Spleen (tissue), 11 donors: Measurements from ENCODE around the gene MARK1. TPM values are rescaled to one million over a fixed set of nuclear protein-coding genes. Genes with fewer than 3 reads are reported as not detected.

Source experiments
- DNase-seq: peaks from one replicate; pipeline ENCODE4 v3.0.0-alpha.2; 2020
- H3K27ac ChIP-seq, 8 donors: fragments of 200-600 bp; sonication (generic) in 7 of 8; 1 replicate in 4 of 8; 2 replicates in 4 of 8; pipeline versions ENCODE4 v1.5.0 to v1.8.0; 2016 to 2021; ENCODE audit warnings: inconsistent platforms in 4 of 8, mild to moderate bottlenecking in 4 of 8, moderate library complexity in 1 of 8
- H3K27me3 ChIP-seq, 7 donors: fragments of 200-600 bp; sonication (generic) in 6 of 7; replicated peaks in 1 of 7; 1 replicate in 4 of 7; 2 replicates in 3 of 7; pipeline versions ENCODE4 v1.5.0 to v1.8.0; 2016 to 2021; ENCODE audit warnings: inconsistent platforms in 3 of 7, mild to moderate bottlenecking in 1 of 7
- H3K36me3 ChIP-seq, 6 donors: fragments of 200-600 bp; sonication (generic) in 5 of 6; 1 replicate in 4 of 6; 2 replicates in 2 of 6; pipeline versions ENCODE4 v1.5.0 to v1.8.0; 2016 to 2021; ENCODE audit warnings: inconsistent platforms in 2 of 6
- H3K4me1 ChIP-seq, 6 donors: fragments of 200-600 bp; sonication (generic) in 5 of 6; 1 replicate in 3 of 6; 2 replicates in 3 of 6; pipeline versions ENCODE4 v1.5.0 to v1.8.0; 2016 to 2021; ENCODE audit warnings: inconsistent platforms in 3 of 6
- H3K4me3 ChIP-seq, 8 donors: fragments of 200-600 bp; sonication (generic) in 7 of 8; 1 replicate in 4 of 8; 2 replicates in 4 of 8; pipeline versions ENCODE4 v1.5.0 to v1.8.0; 2016 to 2021; ENCODE audit warnings: inconsistent platforms in 4 of 8, mild to moderate bottlenecking in 4 of 8, moderate library complexity in 2 of 8
- H3K9me3 ChIP-seq, 8 donors: fragments of 200-600 bp; sonication (generic) in 7 of 8; 1 replicate in 4 of 8; 2 replicates in 4 of 8; pipeline versions ENCODE4 v1.5.0 to v1.8.0; 2016 to 2021; ENCODE audit warnings: inconsistent platforms in 4 of 8
- CTCF ChIP-seq, 11 experiments: fragments of 200-600 bp in 7 of 11; fragments of 450-650 bp in 4 of 11; sonication (generic) in 4 of 11; IDR thresholded peaks in 8 of 11; conservative IDR thresholded peaks in 3 of 11; 1 replicate in 7 of 11; 2 replicates in 4 of 11; pipeline versions ENCODE4 v1.4.0 to v1.8.0; 2016 to 2021; ENCODE audit warnings: antibody characterized with exemption in 11 of 11, inconsistent platforms in 4 of 11, mild to moderate bottlenecking in 1 of 11
- POLR2A ChIP-seq, 3 donors: fragments of 450-650 bp; IDR thresholded peaks; one replicate each; pipeline ENCODE4 v1.5.1; 2017; ENCODE audit warnings: antibody characterized with exemption in 3 of 3, mild to moderate bottlenecking in 1 of 3
- POLR2AphosphoS5 ChIP-seq, 3 donors: sonication (generic); formaldehyde crosslinking; IDR thresholded peaks; one replicate each; pipeline ENCODE4 v1.5.1; 2017; ENCODE audit warnings: antibody characterized with exemption in 3 of 3
- WGBS, 5 donors: extraction: QIAGEN DNeasy Blood & Tissue Kit in 3 of 5; methylation state at CpG; one replicate each; pipeline versions ENCODE4 v1.1.5 to v1.1.7; 2013 to 2018; 5-methylcytosine and 5-hydroxymethylcytosine counted together
- intact Hi-C: fragments of 100-400 bp; cut with DNase I; formaldehyde crosslinking; loops from one replicate; pipeline ENCODE4 v1.15.0; 2023; ENCODE audit warnings: low total_unique reads
- polyA plus RNA-seq, 3 donors: library from polyadenylated mRNA; stranded (reverse); fragments of 200-250 nt; gene quantifications; one replicate each; pipeline ENCODE4 v1.2.1, GENCODE V29; 2013
- total RNA-seq, 7 donors: library from RNA; depleted of rRNA in 3 of 7; stranded (reverse); fragments of >200 nt in 3 of 7; fragmentation: NEBNext Ultra II Directional in 4 of 7; extraction: Animal tissue kit (Norgen Biotek cat#: 25700) in 4 of 7; gene quantifications; one replicate each; pipeline versions ENCODE4 v1.1.0 to v1.2.1, GENCODE V29; 2016 to 2021
- donor health status: healthy with polysubstance abuse.
- donor health status: DM: no; HTN: no; CAD: no; lungs with moderate emphysema.
- donor health status: DM: no; HTN: no; CAD: no.
- donor health status: Bipolar disorder and iron deficiency.
- donor health status: healthy.
- donor health status: DM: no; HTN: no; CAD: no.
- donor health status: DM: yes; HTN: yes; CAD: no.

The MARK1 gene
- total and polyA plus RNA-seq, 10 donors = 0.59 to 3.9 (median 2.1) TPM

GRCh38 chr1:220498188-220498587, 29.7 kb upstream of the MARK1 start:
- H3K27me3 ChIP-seq = no peaks in the 10 kb centered on the region
- no peak overlapping the region for H3K4me3 ChIP-seq
- intact Hi-C loops = no loop called here
- H3K9me3 ChIP-seq = no peaks in the 10 kb centered on the region
- H3K36me3 ChIP-seq = no peaks in the 10 kb centered on the region
- no peak overlapping the region for H3K27ac ChIP-seq
- no peaks in the 10 kb centered on the region for H3K4me1 ChIP-seq
- no peak for TF ChIP-seq CTCF (IDR thresholded peaks at IDR 0.05 in 8 of 11, conservative IDR thresholded peaks at IDR 0.05 in 3 of 11)
- TF ChIP-seq POLR2AphosphoS5 (IDR thresholded peaks at IDR 0.05) = no peak
- no peak for TF ChIP-seq POLR2A (IDR thresholded peaks at IDR 0.05)
- 78 to 95% (median 86%) methylated on average over 2 of the region's 2 CpGs for WGBS, 5 donors
- no peak for DNase-seq

- Histone ChIP-seq H3K27me3 (peaks cover 0 to 3% (median 0%) of the 10 kb centered on the region in 7 donors), H3K9me3 (no peaks in the 10 kb centered on the region), H3K4me3 (no peak overlapping the region), H3K36me3 (no peaks in the 10 kb centered on the region), H3K4me1 (no peaks in the 10 kb centered on the region), H3K27ac (no peak overlapping the region)
- intact Hi-C loops = no loop called here
- no peak for DNase-seq
- WGBS, 5 donors = 79 to 96% (median 86%) methylated on average over 1 of the region's 1 CpG
- TF ChIP-seq POLR2A (IDR thresholded peaks at IDR 0.05) (no peak), CTCF (IDR thresholded peaks at IDR 0.05 in 8 of 11, conservative IDR thresholded peaks at IDR 0.05 in 3 of 11) (no peak), POLR2AphosphoS5 (IDR thresholded peaks at IDR 0.05) (no peak)
Observed at GRCh38 chr1:220500372-220500771, 27.6 kb upstream of the MARK1 start.

GRCh38 chr1:220504329-220504728, 23.6 kb upstream of the MARK1 start:
- H3K4me1 ChIP-seq = no peaks in the 10 kb centered on the region
- H3K27me3 ChIP-seq = peaks cover 0 to 17% (median 0%) of the 10 kb centered on the region in 7 donors
- intact Hi-C loops = no loop called here

GRCh38 chr1:220507085-220507484, 20.9 kb upstream of the MARK1 start:
- no peak for TF ChIP-seq CTCF (IDR thresholded peaks at IDR 0.05 in 8 of 11, conservative IDR thresholded peaks at IDR 0.05 in 3 of 11)
- Histone ChIP-seq H3K9me3 (no peaks in the 10 kb centered on the region), H3K27me3 (peaks cover 0 to 17% (median 0%) of the 10 kb centered on the region in 7 donors), H3K4me1 (no peaks in the 10 kb centered on the region), H3K4me3 (no peak overlapping the region), H3K36me3 (no peaks in the 10 kb centered on the region), H3K27ac (no peak overlapping the region)
- no peak for DNase-seq
- intact Hi-C loops = no loop called here
- WGBS, 5 donors = 63 to 69% (median 68%) methylated on average over 5 of the region's 5 CpGs

More at GRCh38 chr1:220504329-220504728, 23.6 kb upstream of the MARK1 start:
- 73 to 81% (median 77%) methylated on average over 5 of the region's 5 CpGs for WGBS, 5 donors
- DNase-seq = no peak
- H3K36me3 ChIP-seq = no peaks in the 10 kb centered on the region
- no peak overlapping the region for H3K27ac ChIP-seq
- H3K9me3 ChIP-seq = no peaks in the 10 kb centered on the region
- TF ChIP-seq CTCF (IDR thresholded peaks at IDR 0.05 in 8 of 11, conservative IDR thresholded peaks at IDR 0.05 in 3 of 11) (no peak), POLR2AphosphoS5 (IDR thresholded peaks at IDR 0.05) (no peak), POLR2A (IDR thresholded peaks at IDR 0.05) (no peak)
- no peak overlapping the region for H3K4me3 ChIP-seq
